HCT116 (cell line): ENCODE measurements around the gene OSTF1.

Experiments used
- EZH2 ChIP-seq: fragments of 200-600 bp; sonication (generic); IDR thresholded peaks from 2 replicates; pipeline ENCODE4 v1.6.1; 2017; ENCODE audit warnings: antibody characterized with exemption, mixed run types
- EZH2phosphoT487 ChIP-seq: fragments of 200-600 bp; IDR thresholded peaks from 2 replicates; pipeline ENCODE4 v1.6.1; 2018; ENCODE audit warnings: antibody characterized with exemption, borderline replicate concordance
- JUND ChIP-seq: IDR thresholded peaks from 2 replicates; pipeline ENCODE4 v1.6.1; 2012
- POLR2A ChIP-seq: IDR thresholded peaks from 2 replicates; pipeline ENCODE4 v1.7.0; 2011; ENCODE audit warnings: borderline replicate concordance; ENCODE audit not compliant: insufficient read depth, insufficient read length; ENCODE audit errors: extremely low read depth
- POLR2AphosphoS5 ChIP-seq: IDR thresholded peaks from 2 replicates; pipeline ENCODE4 v1.6.1; 2011; ENCODE audit warnings: mild to moderate bottlenecking, low read depth, low read length, moderate library complexity
- TCF7L2 ChIP-seq: IDR thresholded peaks from 2 replicates; pipeline ENCODE4 v1.7.0; 2011; ENCODE audit warnings: borderline replicate concordance, inconsistent platforms; ENCODE audit not compliant: insufficient read depth, insufficient read length; ENCODE audit errors: extremely low read depth
- YY1 ChIP-seq: IDR thresholded peaks from 2 replicates; pipeline ENCODE4 v1.6.1; 2011; ENCODE audit warnings: low read length, low read depth, moderate library complexity, mild to moderate bottlenecking; ENCODE audit not compliant: insufficient replicate concordance; ENCODE audit errors: extremely low read depth
- TF ChIP-seq, protein P1 (sequence below), 3 experiments: fragments of 200-600 bp in 1 of 3; sonication (generic) in 1 of 3; IDR thresholded peaks in 2 of 3; conservative IDR thresholded peaks in 1 of 3; 2 replicates each; pipeline ENCODE4 v1.5.1; 2012 to 2017; ENCODE audit warnings: low read depth in 2 of 3, low read length in 2 of 3, antibody characterized with exemption in 1 of 3, borderline replicate concordance in 1 of 3, control low read depth in 1 of 3, mild to moderate bottlenecking in 1 of 3, mixed read lengths in 1 of 3, mixed run types in 1 of 3, moderate library complexity in 1 of 3; ENCODE audit not compliant: insufficient read depth in 1 of 3
- TF ChIP-seq, protein P2 (sequence below): IDR thresholded peaks from 2 replicates; pipeline ENCODE4 v1.6.1; 2012
- TF ChIP-seq, protein P3 (sequence below): IDR thresholded peaks from 2 replicates; pipeline ENCODE4 v1.6.1; 2012; ENCODE audit warnings: low read depth
- TF ChIP-seq, protein P4 (sequence below): IDR thresholded peaks from 2 replicates; pipeline ENCODE4 v1.6.1; 2012

DNA sequence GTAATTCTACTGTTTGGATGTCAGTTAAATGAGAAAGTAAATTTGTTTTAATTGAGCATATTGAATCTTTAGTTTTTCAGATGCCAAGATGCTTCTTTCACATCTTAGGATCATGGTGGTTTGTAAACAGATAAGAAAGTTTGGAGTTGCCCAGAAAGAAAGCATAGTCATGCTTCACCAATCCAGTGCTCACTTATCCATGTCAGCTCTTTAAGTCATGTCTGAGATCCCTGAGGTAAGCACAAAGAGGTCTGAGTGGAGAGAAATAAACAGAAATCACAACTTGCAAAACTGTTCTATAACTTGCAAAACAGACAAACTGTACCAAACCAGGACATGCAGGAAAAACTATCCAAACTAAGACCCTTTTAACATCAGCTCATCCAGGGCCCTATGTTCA, 87.7 kb downstream of the OSTF1 start:
- TF ChIP-seq, protein P1, sequence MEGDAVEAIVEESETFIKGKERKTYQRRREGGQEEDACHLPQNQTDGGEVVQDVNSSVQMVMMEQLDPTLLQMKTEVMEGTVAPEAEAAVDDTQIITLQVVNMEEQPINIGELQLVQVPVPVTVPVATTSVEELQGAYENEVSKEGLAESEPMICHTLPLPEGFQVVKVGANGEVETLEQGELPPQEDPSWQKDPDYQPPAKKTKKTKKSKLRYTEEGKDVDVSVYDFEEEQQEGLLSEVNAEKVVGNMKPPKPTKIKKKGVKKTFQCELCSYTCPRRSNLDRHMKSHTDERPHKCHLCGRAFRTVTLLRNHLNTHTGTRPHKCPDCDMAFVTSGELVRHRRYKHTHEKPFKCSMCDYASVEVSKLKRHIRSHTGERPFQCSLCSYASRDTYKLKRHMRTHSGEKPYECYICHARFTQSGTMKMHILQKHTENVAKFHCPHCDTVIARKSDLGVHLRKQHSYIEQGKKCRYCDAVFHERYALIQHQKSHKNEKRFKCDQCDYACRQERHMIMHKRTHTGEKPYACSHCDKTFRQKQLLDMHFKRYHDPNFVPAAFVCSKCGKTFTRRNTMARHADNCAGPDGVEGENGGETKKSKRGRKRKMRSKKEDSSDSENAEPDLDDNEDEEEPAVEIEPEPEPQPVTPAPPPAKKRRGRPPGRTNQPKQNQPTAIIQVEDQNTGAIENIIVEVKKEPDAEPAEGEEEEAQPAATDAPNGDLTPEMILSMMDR (IDR thresholded peaks at IDR 0.05 in 2 of 3, conservative IDR thresholded peaks at IDR 0.05 in 1 of 3; ENCODE audit: borderline replicate concordance in 1 of 3, insufficient read depth in 1 of 3, low read depth in 2 of 3, low read length in 2 of 3): no peak
- TF ChIP-seq YY1 (no peak), POLR2AphosphoS5 (no peak), JUND (no peak), TCF7L2 (no peak), POLR2A (no peak), EZH2 (no peak), EZH2phosphoT487 (no peak)
- TF ChIP-seq, protein P2, sequence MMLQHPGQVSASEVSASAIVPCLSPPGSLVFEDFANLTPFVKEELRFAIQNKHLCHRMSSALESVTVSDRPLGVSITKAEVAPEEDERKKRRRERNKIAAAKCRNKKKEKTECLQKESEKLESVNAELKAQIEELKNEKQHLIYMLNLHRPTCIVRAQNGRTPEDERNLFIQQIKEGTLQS: no peak
- TF ChIP-seq, protein P3, sequence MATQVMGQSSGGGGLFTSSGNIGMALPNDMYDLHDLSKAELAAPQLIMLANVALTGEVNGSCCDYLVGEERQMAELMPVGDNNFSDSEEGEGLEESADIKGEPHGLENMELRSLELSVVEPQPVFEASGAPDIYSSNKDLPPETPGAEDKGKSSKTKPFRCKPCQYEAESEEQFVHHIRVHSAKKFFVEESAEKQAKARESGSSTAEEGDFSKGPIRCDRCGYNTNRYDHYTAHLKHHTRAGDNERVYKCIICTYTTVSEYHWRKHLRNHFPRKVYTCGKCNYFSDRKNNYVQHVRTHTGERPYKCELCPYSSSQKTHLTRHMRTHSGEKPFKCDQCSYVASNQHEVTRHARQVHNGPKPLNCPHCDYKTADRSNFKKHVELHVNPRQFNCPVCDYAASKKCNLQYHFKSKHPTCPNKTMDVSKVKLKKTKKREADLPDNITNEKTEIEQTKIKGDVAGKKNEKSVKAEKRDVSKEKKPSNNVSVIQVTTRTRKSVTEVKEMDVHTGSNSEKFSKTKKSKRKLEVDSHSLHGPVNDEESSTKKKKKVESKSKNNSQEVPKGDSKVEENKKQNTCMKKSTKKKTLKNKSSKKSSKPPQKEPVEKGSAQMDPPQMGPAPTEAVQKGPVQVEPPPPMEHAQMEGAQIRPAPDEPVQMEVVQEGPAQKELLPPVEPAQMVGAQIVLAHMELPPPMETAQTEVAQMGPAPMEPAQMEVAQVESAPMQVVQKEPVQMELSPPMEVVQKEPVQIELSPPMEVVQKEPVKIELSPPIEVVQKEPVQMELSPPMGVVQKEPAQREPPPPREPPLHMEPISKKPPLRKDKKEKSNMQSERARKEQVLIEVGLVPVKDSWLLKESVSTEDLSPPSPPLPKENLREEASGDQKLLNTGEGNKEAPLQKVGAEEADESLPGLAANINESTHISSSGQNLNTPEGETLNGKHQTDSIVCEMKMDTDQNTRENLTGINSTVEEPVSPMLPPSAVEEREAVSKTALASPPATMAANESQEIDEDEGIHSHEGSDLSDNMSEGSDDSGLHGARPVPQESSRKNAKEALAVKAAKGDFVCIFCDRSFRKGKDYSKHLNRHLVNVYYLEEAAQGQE: no peak
- TF ChIP-seq, protein P4, sequence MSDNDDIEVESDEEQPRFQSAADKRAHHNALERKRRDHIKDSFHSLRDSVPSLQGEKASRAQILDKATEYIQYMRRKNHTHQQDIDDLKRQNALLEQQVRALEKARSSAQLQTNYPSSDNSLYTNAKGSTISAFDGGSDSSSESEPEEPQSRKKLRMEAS: no peak
